GM12878 (cell line): ENCODE results near the gene SHISA4. TPM values are rescaled to one million over a fixed set of nuclear protein-coding genes. Genes with fewer than 3 reads are reported as not detected.

Experiments
- ATAC-seq: fragments of 200-7000 bp; cut with Tn5 transposase; 3 replicates; pipeline ENCODE4 v1.9.1; 2020; ENCODE audit warnings: mild to moderate bottlenecking, moderate library complexity
- BruUV-seq: library from RNA; stranded (reverse); fragments of 400-500 nt; replicated peaks from 2 replicates; lab custom pipeline; 2021; lab: Mats Ljungman, UMichigan
- CTCF ChIA-PET: fragments of 300-600 bp; sonication (Branson Sonifier 250); formaldehyde crosslinking; extraction: SDS; loops from one replicate; lab custom pipeline; 2021; ENCODE audit warnings: inconsistent platforms; lab: Yijun Ruan, JAX
- POLR2A ChIA-PET: fragments of 350-600 bp; formaldehyde crosslinking; extraction: SDS; loops from one replicate; lab custom pipeline; 2021; ENCODE audit warnings: inconsistent platforms; lab: Charles Lee
- RAD21 ChIA-PET: fragments of 300-600 bp; sonication (Branson Sonifier 250); formaldehyde crosslinking; loops from one replicate; lab custom pipeline; 2023; ENCODE audit warnings: antibody characterized with exemption; ENCODE audit not compliant: unreplicated experiment; lab: Charles Lee
- SMC1A ChIA-PET: fragments of 300-600 bp; sonication (Branson Sonifier 250); formaldehyde crosslinking; loops from one replicate; lab custom pipeline; 2023; ENCODE audit not compliant: unreplicated experiment, uncharacterized antibody; lab: Charles Lee
- DNase-seq: peaks from one replicate; pipeline ENCODE4 v3.0.0-alpha.2; 2011; ENCODE audit warnings: low read depth, low spot score
- FAIRE-seq: peaks from 3 replicates; lab custom pipeline; 2011; peaks lifted over from hg19 to GRCh38; lab: Jason Lieb, UNC
- H2AFZ ChIP-seq: 2 replicates; pipeline ENCODE4 v1.6.0; 2011; ENCODE audit warnings: low read depth, low read length, control low read depth; ENCODE audit not compliant: control insufficient read depth
- H3K27ac ChIP-seq: 2 replicates; pipeline ENCODE4 v1.5.1; 2011; ENCODE audit warnings: control low read depth; ENCODE audit not compliant: control insufficient read depth, insufficient read depth
- H3K27me3 ChIP-seq, 2 experiments: replicated peaks in 1 of 2; 2 replicates each; pipeline versions ENCODE4 v1.6.0 to v1.6.1; 2011; ENCODE audit warnings: low read length in 1 of 2; ENCODE audit not compliant: control insufficient read depth in 2 of 2, insufficient read depth in 2 of 2
- H3K36me3 ChIP-seq, 2 experiments: 2 replicates each; pipeline ENCODE4 v1.5.1; 2011; ENCODE audit warnings: low read length in 1 of 2; ENCODE audit not compliant: control insufficient read depth in 2 of 2, insufficient read depth in 2 of 2
- H3K4me1 ChIP-seq: 2 replicates; pipeline ENCODE4 v1.6.1; 2011; ENCODE audit warnings: mild to moderate bottlenecking, low read length, moderate library complexity, mixed read lengths; ENCODE audit not compliant: control insufficient read depth, insufficient read depth
- H3K4me2 ChIP-seq: 2 replicates; pipeline ENCODE4 v1.6.0; 2011; ENCODE audit warnings: control low read depth; ENCODE audit not compliant: control insufficient read depth, insufficient read depth
- H3K4me3 ChIP-seq: fragments of 200-600 bp; sonication (generic); 2 replicates; pipeline ENCODE4 v1.5.1; 2016
- H3K79me2 ChIP-seq: 2 replicates; pipeline ENCODE4 v1.6.0; 2011; ENCODE audit warnings: low read length; ENCODE audit not compliant: control insufficient read depth, insufficient read depth
- H3K9ac ChIP-seq: 2 replicates; pipeline ENCODE4 v1.8.0; 2011; ENCODE audit warnings: low read length, control low read depth, mixed read lengths; ENCODE audit not compliant: control insufficient read depth, insufficient read depth
- H3K9me3 ChIP-seq: replicated peaks from 3 replicates; pipeline ENCODE4 v1.5.1; 2011; ENCODE audit warnings: mild to moderate bottlenecking, low read length; ENCODE audit not compliant: control insufficient read depth, insufficient read depth
- H4K20me1 ChIP-seq: 2 replicates; pipeline ENCODE4 v1.6.0; 2011; ENCODE audit not compliant: control insufficient read depth, insufficient read depth
- ASH2L ChIP-seq: fragments of 300-600, 200-600 bp; sonication (generic); IDR thresholded peaks from 2 replicates; pipeline ENCODE4 v1.6.1; 2017; ENCODE audit warnings: low read depth, mild to moderate bottlenecking, borderline replicate concordance
- ATF7 ChIP-seq: fragments of 450-650 bp; IDR thresholded peaks from 2 replicates; pipeline ENCODE4 v1.6.1; 2016; ENCODE audit warnings: low read depth, mild to moderate bottlenecking
- EED ChIP-seq: sonication (generic); IDR thresholded peaks from 2 replicates; pipeline ENCODE4 v1.6.1; 2016; ENCODE audit warnings: antibody characterized with exemption, low read depth
- GATAD2B ChIP-seq: fragments of 450-650 bp; conservative IDR thresholded peaks from 2 replicates; pipeline ENCODE4 v1.6.1; 2017; ENCODE audit warnings: low read depth, mild to moderate bottlenecking, moderate library complexity
- JUNB ChIP-seq: IDR thresholded peaks from 2 replicates; pipeline ENCODE4 v1.6.1; 2016; ENCODE audit warnings: antibody characterized with exemption, mild to moderate bottlenecking
- KLF5 ChIP-seq: fragments of 450-650 bp; IDR thresholded peaks from 2 replicates; pipeline ENCODE4 v1.6.1; 2014; ENCODE audit warnings: mild to moderate bottlenecking; ENCODE audit not compliant: partially characterized antibody
- MXI1 ChIP-seq: fragments of 150-350 bp; IDR thresholded peaks from 2 replicates; pipeline ENCODE4 v1.6.1; 2011; ENCODE audit warnings: low read depth, mild to moderate bottlenecking, inconsistent platforms, low read length, improper control_type of control experiment
- RBBP5 ChIP-seq: fragments of 200-600 bp; sonication (generic); conservative IDR thresholded peaks from 2 replicates; pipeline ENCODE4 v1.6.1; 2016
- SIX5 ChIP-seq: IDR thresholded peaks from 2 replicates; pipeline ENCODE4 v1.6.1; 2011; ENCODE audit warnings: mild to moderate bottlenecking, low read depth, low read length, moderate library complexity; ENCODE audit not compliant: severe bottlenecking
- YBX1 ChIP-seq: fragments of 450-650 bp; IDR thresholded peaks from 2 replicates; pipeline ENCODE4 v1.6.1; 2016; ENCODE audit warnings: antibody characterized with exemption
- ZNF384 ChIP-seq: IDR thresholded peaks from 2 replicates; pipeline ENCODE4 v1.6.1; 2012; ENCODE audit warnings: low read depth, mild to moderate bottlenecking, low read length, improper control_type of control experiment, borderline replicate concordance
- ZSCAN29 ChIP-seq: fragments of 450-650 bp; IDR thresholded peaks from 2 replicates; pipeline ENCODE4 v1.6.1; 2017; ENCODE audit warnings: mild to moderate bottlenecking, moderate library complexity
- WGBS: methylation state at CpG from one replicate; pipeline ENCODE4 v1.1.6; 2016; ENCODE audit warnings: low lambda C conversion rate; ENCODE audit not compliant: insufficient replicate concordance, insufficient coverage; ENCODE audit errors: missing lambda C conversion rate; 5-methylcytosine and 5-hydroxymethylcytosine counted together
- in situ Hi-C: fragments of 300-500 bp; cut with MboI; formaldehyde crosslinking; loops from 9 replicates; pipeline ENCODE4 v1.14.3; 2018; ENCODE audit warnings: mixed read lengths
- intact Hi-C: fragments of 100-400 bp; cut with micrococcal nuclease; formaldehyde crosslinking; loops from one replicate; pipeline ENCODE4 v1.14.2; 2022; ENCODE audit not compliant: unreplicated experiment
- polyA plus RNA-seq, 11 experiments: library from polyadenylated mRNA; depleted of rRNA in 4 of 11; unstranded in 6 of 11; stranded (reverse) in 5 of 11; fragments of >200 nt; fragmentation: Nextera tagmentation in 4 of 11; fragmentation: Illumina TruSeq in 1 of 11; extraction: Ambion mirVana in 4 of 11; extraction: Trizol in 1 of 11; gene quantifications; 1 replicate in 1 of 11; 2 replicates in 10 of 11; pipeline versions ENCODE4 v1.2.1 to v1.2.3, GENCODE V29; 2011 to 2016; ENCODE audit warnings: inconsistent platforms in 2 of 11, missing spikeins in 2 of 11, low read depth in 1 of 11
- total RNA-seq, 4 experiments: library from RNA; depleted of rRNA in 3 of 4; stranded (reverse); fragments of >200 nt in 3 of 4; fragmentation: Illumina TruSeq in 1 of 4; extraction: Trizol in 1 of 4; gene quantifications; 2 replicates each; pipeline versions ENCODE4 v1.2.1 to v1.2.3, GENCODE V29; 2013 to 2021
- TF ChIP-seq, protein P1 (sequence below): fragments of 450-650 bp; IDR thresholded peaks from 2 replicates; pipeline ENCODE4 v1.6.1; 2017; ENCODE audit warnings: mild to moderate bottlenecking, moderate library complexity
- TF ChIP-seq, protein P2 (sequence below): IDR thresholded peaks from 2 replicates; pipeline ENCODE4 v1.6.1; 2011; ENCODE audit warnings: borderline replicate concordance, low read depth, mild to moderate bottlenecking, moderate library complexity, mixed read lengths, low read length; ENCODE audit not compliant: insufficient read depth; ENCODE audit errors: extremely low read length
- TF ChIP-seq, protein P3 (sequence below): IDR thresholded peaks from 2 replicates; pipeline ENCODE4 v1.6.1; 2012; ENCODE audit warnings: low read depth, low read length, improper control_type of control experiment

SHISA4 gene
- total and polyA plus RNA-seq, 10 of the 15 experiments (the other 5 are each of a cell fraction or from before 2014, with no cell fraction given): 0.07 TPM; not detected in 8

GRCh38 chr1:201928266-201928665, 39.6 kb downstream of the SHISA4 start:
- no peak overlapping the region for H3K4me3 ChIP-seq
- H3K27me3 ChIP-seq: no peaks in the 10 kb centered on the region; a peak in 2 of 4 replicates
- WGBS: 39% methylated on average over 3 of the region's 3 CpGs
- intact Hi-C loops (no loop called here), in situ Hi-C loops (no loop called here)
- no peaks in the 10 kb centered on the region for H3K79me2 ChIP-seq
- TF ChIP-seq, protein P1, sequence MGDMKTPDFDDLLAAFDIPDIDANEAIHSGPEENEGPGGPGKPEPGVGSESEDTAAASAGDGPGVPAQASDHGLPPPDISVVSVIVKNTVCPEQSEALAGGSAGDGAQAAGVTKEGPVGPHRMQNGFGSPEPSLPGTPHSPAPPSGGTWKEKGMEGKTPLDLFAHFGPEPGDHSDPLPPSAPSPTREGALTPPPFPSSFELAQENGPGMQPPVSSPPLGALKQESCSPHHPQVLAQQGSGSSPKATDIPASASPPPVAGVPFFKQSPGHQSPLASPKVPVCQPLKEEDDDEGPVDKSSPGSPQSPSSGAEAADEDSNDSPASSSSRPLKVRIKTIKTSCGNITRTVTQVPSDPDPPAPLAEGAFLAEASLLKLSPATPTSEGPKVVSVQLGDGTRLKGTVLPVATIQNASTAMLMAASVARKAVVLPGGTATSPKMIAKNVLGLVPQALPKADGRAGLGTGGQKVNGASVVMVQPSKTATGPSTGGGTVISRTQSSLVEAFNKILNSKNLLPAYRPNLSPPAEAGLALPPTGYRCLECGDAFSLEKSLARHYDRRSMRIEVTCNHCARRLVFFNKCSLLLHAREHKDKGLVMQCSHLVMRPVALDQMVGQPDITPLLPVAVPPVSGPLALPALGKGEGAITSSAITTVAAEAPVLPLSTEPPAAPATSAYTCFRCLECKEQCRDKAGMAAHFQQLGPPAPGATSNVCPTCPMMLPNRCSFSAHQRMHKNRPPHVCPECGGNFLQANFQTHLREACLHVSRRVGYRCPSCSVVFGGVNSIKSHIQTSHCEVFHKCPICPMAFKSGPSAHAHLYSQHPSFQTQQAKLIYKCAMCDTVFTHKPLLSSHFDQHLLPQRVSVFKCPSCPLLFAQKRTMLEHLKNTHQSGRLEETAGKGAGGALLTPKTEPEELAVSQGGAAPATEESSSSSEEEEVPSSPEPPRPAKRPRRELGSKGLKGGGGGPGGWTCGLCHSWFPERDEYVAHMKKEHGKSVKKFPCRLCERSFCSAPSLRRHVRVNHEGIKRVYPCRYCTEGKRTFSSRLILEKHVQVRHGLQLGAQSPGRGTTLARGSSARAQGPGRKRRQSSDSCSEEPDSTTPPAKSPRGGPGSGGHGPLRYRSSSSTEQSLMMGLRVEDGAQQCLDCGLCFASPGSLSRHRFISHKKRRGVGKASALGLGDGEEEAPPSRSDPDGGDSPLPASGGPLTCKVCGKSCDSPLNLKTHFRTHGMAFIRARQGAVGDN: no peak
- no peak for TF ChIP-seq ZSCAN29
- no peak for TF ChIP-seq ZNF384
- TF ChIP-seq, protein P2, sequence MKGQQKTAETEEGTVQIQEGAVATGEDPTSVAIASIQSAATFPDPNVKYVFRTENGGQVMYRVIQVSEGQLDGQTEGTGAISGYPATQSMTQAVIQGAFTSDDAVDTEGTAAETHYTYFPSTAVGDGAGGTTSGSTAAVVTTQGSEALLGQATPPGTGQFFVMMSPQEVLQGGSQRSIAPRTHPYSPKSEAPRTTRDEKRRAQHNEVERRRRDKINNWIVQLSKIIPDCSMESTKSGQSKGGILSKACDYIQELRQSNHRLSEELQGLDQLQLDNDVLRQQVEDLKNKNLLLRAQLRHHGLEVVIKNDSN: no peak
- TF ChIP-seq, protein P3, sequence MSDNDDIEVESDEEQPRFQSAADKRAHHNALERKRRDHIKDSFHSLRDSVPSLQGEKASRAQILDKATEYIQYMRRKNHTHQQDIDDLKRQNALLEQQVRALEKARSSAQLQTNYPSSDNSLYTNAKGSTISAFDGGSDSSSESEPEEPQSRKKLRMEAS: no peak
- no peak for TF ChIP-seq KLF5
- no peak for TF ChIP-seq RBBP5
- no peak for TF ChIP-seq MXI1
- no peak for TF ChIP-seq ASH2L
- no peak for TF ChIP-seq JUNB
- no peak for TF ChIP-seq YBX1
- no peak for TF ChIP-seq EED
- TF ChIP-seq GATAD2B: no peak
- no peak for TF ChIP-seq ATF7
- no peak for TF ChIP-seq SIX5
- H3K4me1 ChIP-seq: no peaks in the 10 kb centered on the region
- no peaks in the 10 kb centered on the region for H3K36me3 ChIP-seq
- CTCF ChIA-PET: interaction anchor here (1.2 to 2.7 kb wide), 2 partner anchors 8 to 32 kb away, joined by 3 to 11 read pairs; no protein-coding TSS in a partner anchor
- H3K27ac ChIP-seq: no peak overlapping the region
- H3K9ac ChIP-seq: no peak overlapping the region
- RAD21 ChIA-PET: no interaction called here
- H3K9me3 ChIP-seq: no peaks in the 10 kb centered on the region
- POLR2A ChIA-PET: no interaction called here
- H4K20me1 ChIP-seq: no peaks in the 10 kb centered on the region
- no peak overlapping the region for H3K4me2 ChIP-seq
- SMC1A ChIA-PET: interaction anchor here (0.8 to 1.0 kb wide), 2 partner anchors 9 to 194 kb away, joined by 3 to 4 read pairs; no protein-coding TSS in a partner anchor
- H2AFZ ChIP-seq: no peak overlapping the region
- ATAC-seq (no peak), DNase-seq (no peak), FAIRE-seq (no peak)
- BruUV-seq: no TSS peak
